ENCODE results near the gene TMEM25.

TMEM25 gene

DNA sequence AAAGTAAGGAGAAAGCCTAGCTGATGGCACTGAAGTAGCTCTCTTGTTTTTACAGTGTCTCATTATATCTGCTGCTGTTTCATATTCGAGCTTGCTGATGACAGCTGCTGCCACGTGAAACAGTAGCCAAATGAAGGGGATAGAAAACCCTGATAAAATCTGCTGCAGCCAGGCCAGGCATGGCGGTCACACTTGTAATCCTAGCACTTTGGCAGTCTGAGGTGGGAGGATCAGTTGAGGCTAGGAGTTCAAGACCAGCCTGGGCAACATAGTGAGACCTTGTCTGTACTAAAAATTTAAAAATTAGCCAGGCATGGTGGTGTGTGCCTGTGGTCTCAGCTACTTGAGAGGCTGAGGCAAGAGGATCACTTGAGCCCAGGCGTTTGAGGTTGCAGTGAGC is 21.3 kb downstream of the TMEM25 start:
- no peak for TF ChIP-seq EZH2phosphoT487 (IDR thresholded peaks at IDR 0.05; ENCODE audit: low read depth)
- TF ChIP-seq, protein P1, sequence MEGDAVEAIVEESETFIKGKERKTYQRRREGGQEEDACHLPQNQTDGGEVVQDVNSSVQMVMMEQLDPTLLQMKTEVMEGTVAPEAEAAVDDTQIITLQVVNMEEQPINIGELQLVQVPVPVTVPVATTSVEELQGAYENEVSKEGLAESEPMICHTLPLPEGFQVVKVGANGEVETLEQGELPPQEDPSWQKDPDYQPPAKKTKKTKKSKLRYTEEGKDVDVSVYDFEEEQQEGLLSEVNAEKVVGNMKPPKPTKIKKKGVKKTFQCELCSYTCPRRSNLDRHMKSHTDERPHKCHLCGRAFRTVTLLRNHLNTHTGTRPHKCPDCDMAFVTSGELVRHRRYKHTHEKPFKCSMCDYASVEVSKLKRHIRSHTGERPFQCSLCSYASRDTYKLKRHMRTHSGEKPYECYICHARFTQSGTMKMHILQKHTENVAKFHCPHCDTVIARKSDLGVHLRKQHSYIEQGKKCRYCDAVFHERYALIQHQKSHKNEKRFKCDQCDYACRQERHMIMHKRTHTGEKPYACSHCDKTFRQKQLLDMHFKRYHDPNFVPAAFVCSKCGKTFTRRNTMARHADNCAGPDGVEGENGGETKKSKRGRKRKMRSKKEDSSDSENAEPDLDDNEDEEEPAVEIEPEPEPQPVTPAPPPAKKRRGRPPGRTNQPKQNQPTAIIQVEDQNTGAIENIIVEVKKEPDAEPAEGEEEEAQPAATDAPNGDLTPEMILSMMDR (IDR thresholded peaks at IDR 0.05; ENCODE audit: low read depth, low read length): no peak
- peaks cover 9% of the 10 kb centered on the region for H3K36me3 ChIP-seq (replicated peaks; ENCODE audit: low read depth, low read length)

DNA sequence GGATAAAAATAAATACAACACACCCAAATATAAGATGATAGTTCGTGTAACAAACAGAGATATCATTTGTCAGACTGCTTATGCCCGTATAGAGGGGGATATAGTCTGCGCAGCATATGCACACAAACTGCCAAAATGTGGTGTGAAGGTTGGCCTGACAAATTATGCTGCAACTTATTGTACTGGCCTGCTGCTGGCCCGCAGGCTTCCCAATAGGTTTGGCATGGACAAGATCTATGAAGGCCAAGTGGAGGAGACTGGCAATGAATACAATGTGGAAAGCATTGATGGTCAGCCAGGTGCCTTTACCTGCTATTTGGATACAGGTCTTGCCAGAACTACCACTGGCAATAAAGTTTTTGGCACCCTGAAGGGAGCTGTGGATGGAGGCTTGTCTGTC is 29.8 kb downstream of the TMEM25 start:
- no peaks in the 10 kb centered on the region for H3K9me3 ChIP-seq (ENCODE audit: insufficient read depth, low read length)
- no peaks in the 10 kb centered on the region for H3K27me3 ChIP-seq (ENCODE audit: low read depth, low read length)
- no peaks in the 10 kb centered on the region for H4K20me1 ChIP-seq (ENCODE audit: insufficient read depth, low read length)
- no peak overlapping the region for H3K4me3 ChIP-seq (ENCODE audit: low read length)
- TF ChIP-seq, protein P1 (IDR thresholded peaks at IDR 0.05; ENCODE audit: low read depth, low read length): no peak
- TF ChIP-seq EZH2phosphoT487 (IDR thresholded peaks at IDR 0.05; ENCODE audit: low read depth): no peak
- no peaks in the 10 kb centered on the region for H3K79me2 ChIP-seq (ENCODE audit: low read length)
- peaks cover 8% of the 10 kb centered on the region for H3K36me3 ChIP-seq (replicated peaks; ENCODE audit: low read depth, low read length)
- H3K4me1 ChIP-seq (ENCODE audit: low read length): no peaks in the 10 kb centered on the region
- no peak overlapping the region for H3K4me2 ChIP-seq (ENCODE audit: low read length)
- no peak overlapping the region for H3K27ac ChIP-seq (ENCODE audit: low read length)
- H3K9ac ChIP-seq (ENCODE audit: low read length): no peak overlapping the region
- no peak overlapping the region for H2AFZ ChIP-seq (ENCODE audit: low read depth, low read length)

More for the DNA sequence above, 21.3 kb downstream of the TMEM25 start:
- Histone ChIP-seq H3K4me1 (ENCODE audit: low read length) (no peaks in the 10 kb centered on the region), H3K27me3 (ENCODE audit: low read depth, low read length) (no peaks in the 10 kb centered on the region), H2AFZ (ENCODE audit: low read depth, low read length) (no peak overlapping the region), H3K27ac (ENCODE audit: low read length) (no peak overlapping the region), H4K20me1 (ENCODE audit: insufficient read depth, low read length) (no peaks in the 10 kb centered on the region), H3K4me2 (ENCODE audit: low read length) (no peak overlapping the region), H3K79me2 (ENCODE audit: low read length) (no peaks in the 10 kb centered on the region), H3K9me3 (ENCODE audit: insufficient read depth, low read length) (no peaks in the 10 kb centered on the region), H3K4me3 (ENCODE audit: low read length) (no peak overlapping the region), H3K9ac (ENCODE audit: low read length) (no peak overlapping the region)

GRCh38 chr11:118565051-118565450 is 34.1 kb downstream of the TMEM25 start:
- H2AFZ ChIP-seq (ENCODE audit: low read depth, low read length): no peak overlapping the region
- H3K9ac ChIP-seq (ENCODE audit: low read length): no peak overlapping the region
- H4K20me1 ChIP-seq (ENCODE audit: insufficient read depth, low read length): no peaks in the 10 kb centered on the region
- H3K36me3 ChIP-seq (replicated peaks; ENCODE audit: low read depth, low read length): no peaks in the 10 kb centered on the region
- no peak for TF ChIP-seq EZH2phosphoT487 (IDR thresholded peaks at IDR 0.05; ENCODE audit: low read depth)
- TF ChIP-seq, protein P1 (IDR thresholded peaks at IDR 0.05; ENCODE audit: low read depth, low read length): no peak
- no peaks in the 10 kb centered on the region for H3K79me2 ChIP-seq (ENCODE audit: low read length)
- no peaks in the 10 kb centered on the region for H3K4me1 ChIP-seq (ENCODE audit: low read length)
- 0 out of 2 replicates have a peak overlapping the region, but pooled peaks have one; percentile 21 for H3K4me2 ChIP-seq (ENCODE audit: low read length)
- H3K4me3 ChIP-seq (ENCODE audit: low read length): no peak overlapping the region
- no peak overlapping the region for H3K27ac ChIP-seq (ENCODE audit: low read length)
- no peaks in the 10 kb centered on the region for H3K27me3 ChIP-seq (ENCODE audit: low read depth, low read length)
- no peaks in the 10 kb centered on the region for H3K9me3 ChIP-seq (ENCODE audit: insufficient read depth, low read length)

DNA sequence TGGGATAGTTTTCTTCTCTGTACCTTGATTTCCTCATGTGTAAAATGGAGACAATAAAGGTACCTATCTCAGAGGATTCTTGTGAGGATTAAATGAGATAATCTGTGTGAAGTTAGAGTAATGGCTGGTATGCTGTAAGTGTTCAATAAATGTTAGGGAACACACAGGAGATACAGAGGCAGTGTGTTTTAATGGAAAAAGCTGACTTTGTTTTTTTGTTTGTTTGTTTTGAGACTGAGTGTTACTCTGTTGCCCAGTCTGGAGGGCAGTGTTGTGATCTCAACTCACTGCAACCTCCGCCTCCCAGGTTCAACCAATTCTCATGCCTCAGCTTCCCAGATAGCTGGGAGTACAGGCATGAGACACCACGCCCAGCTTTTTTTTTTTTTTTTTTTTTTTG is 38.7 kb downstream of the TMEM25 start:
- Histone ChIP-seq H3K4me1 (ENCODE audit: low read length) (peaks cover 18% of the 10 kb centered on the region), H2AFZ (ENCODE audit: low read depth, low read length) (no peak overlapping the region), H3K27me3 (ENCODE audit: low read depth, low read length) (no peaks in the 10 kb centered on the region), H4K20me1 (ENCODE audit: insufficient read depth, low read length) (peaks cover 17% of the 10 kb centered on the region), H3K9me3 (ENCODE audit: insufficient read depth, low read length) (no peaks in the 10 kb centered on the region), H3K9ac (ENCODE audit: low read length) (no peak overlapping the region), H3K36me3 (replicated peaks; ENCODE audit: low read depth, low read length) (peaks cover 6% of the 10 kb centered on the region), H3K27ac (ENCODE audit: low read length) (no peak overlapping the region), H3K4me3 (ENCODE audit: low read length) (no peak overlapping the region), H3K4me2 (ENCODE audit: low read length) (no peak overlapping the region), H3K79me2 (ENCODE audit: low read length) (peaks cover 25% of the 10 kb centered on the region)
- TF ChIP-seq, protein P1 (IDR thresholded peaks at IDR 0.05; ENCODE audit: low read depth, low read length): no peak
- no peak for TF ChIP-seq EZH2phosphoT487 (IDR thresholded peaks at IDR 0.05; ENCODE audit: low read depth)

All from OCI-LY3 (cell line).